Stimulated activated CD8-positive, alpha-beta memory T cell treated with anti-CD3 and anti-CD28 coated beads, Interleukin-15, amount 100 ng/mL, for 48 hours (primary cell): Measurements from ENCODE around the gene TIE1.

ENCODE experiments used
- DNase-seq, 2 donors: peaks; one replicate each; pipeline ENCODE4 v3.0.0-alpha.2; 2020; ENCODE audit warnings: low read depth in 2 of 2

The TIE1 gene

DNA sequence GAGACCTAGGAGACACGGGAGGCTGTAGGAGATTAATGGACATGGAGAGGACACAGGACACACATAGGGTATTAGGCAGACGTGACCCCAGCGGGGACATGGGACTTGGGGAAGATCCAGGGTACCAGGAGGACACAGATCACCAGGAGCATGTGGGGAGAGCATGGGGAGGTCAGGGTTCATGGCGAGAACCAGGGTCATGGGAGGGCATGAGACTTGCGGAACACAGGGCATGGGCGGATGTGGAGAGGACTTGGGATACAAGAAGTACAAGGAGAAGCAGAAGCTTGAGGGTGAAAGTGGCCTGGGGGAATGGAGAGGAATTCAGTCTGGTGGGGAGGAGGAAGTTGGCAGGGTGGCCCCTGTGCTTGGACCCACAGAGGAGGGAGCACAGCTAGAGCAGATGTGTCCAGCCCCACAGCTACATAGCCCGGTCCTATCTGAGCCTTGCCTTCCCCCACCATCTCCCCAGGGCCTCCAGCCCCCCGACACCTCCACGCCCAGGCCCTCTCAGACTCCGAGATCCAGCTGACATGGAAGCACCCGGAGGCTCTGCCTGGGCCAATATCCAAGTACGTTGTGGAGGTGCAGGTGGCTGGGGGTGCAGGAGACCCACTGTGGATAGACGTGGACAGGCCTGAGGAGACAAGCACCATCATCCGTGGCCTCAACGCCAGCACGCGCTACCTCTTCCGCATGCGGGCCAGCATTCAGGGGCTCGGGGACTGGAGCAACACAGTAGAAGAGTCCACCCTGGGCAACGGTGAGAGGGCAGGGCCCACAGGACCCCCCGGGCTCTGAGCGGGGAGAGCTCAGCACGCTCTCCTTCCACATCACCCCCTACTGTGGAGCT, 12.1 kb downstream of the TIE1 start:
- no peak for DNase-seq

DNA sequence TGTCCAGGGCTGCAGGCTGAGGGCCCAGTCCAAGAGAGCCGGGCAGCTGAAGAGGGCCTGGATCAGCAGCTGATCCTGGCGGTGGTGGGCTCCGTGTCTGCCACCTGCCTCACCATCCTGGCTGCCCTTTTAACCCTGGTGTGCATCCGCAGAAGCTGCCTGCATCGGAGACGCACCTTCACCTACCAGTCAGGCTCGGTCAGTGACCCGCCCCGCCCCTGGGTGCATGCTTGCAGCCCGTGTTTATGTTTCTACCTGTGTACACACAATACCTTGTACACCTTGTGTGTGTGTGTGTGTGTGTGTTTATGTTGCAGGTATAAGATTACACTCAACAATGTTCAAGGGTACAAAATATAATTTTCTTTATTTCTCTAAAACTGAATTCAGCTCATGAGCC, 13.0 kb downstream of the TIE1 start:
- DNase-seq: no peak

DNA sequence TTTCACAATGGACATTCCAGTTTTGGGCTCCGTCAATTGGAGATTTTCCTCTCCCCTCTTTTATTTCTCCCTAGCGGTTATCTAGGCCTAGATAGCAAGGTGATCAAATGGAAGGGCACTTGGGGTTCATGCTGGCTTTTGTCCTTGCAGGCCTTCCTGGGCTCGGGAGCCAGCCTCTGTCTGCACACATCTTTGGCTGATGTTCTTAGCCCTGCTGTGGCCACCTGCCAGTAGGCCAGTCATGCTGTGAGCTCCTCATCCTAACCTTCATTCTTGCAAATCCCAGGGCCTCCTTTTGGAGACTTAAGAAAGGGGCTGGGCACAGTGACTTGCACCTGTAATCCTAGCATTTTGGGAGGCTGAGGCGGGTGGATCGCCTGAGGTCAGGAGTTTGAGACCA, 13.5 kb downstream of the TIE1 start:
- no peak for DNase-seq

DNA sequence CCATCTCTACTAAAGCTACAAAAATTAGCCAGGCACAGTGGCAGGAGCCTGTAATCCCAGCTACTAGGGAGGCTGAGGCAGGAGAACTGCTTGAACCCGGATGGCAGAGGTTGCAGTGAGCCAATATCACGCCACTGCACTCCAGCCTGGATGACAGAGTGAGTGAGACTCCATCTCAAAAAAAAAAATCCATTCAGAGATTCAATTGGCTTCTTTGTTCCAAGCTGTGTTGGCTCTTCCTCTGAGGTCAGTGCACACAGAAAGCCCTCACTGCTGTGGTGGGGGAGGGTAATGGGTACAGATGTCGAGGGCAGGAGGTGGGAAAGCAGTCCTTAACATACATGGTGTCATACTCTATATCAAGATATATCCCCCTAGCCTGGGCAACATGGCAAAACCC, 14.7 kb downstream of the TIE1 start:
- DNase-seq: no peak

DNA sequence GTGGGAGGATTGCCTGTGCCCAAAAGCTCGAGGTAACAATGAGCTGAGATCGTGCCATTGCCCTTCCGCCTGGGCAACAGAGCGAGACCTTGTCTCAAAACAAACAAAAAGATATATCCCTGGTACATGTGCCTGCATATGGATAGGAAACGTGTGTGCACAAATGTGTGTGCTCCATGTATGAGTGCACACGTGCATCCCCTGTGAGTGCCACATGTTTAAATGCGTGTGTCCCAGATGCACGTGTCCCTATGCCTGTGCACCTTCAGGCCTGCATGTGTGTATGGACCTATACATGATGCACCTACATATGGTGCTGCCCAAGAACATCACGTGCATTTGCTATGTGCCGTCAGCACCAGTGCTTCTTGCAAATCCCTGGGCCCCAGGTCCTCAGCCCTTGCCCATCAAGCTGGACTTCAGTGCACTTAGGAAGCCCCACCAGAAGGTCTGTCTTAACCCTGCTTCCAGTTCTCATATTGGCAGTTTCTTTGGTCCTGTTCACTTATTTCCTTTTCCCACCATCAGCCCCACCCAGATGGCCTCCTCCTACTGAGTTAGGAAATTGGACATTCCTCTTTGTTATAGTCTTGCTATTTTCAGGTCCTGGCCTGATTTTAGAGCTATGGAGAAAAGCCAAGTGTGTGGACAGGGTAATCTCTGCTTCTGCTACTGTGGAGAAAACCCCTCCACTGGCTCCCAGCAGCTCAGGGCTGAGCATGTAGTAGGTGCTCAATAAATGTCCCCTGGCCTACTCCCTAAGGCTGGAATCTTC, 15.4 kb downstream of the TIE1 start:
- no peak for DNase-seq

DNA sequence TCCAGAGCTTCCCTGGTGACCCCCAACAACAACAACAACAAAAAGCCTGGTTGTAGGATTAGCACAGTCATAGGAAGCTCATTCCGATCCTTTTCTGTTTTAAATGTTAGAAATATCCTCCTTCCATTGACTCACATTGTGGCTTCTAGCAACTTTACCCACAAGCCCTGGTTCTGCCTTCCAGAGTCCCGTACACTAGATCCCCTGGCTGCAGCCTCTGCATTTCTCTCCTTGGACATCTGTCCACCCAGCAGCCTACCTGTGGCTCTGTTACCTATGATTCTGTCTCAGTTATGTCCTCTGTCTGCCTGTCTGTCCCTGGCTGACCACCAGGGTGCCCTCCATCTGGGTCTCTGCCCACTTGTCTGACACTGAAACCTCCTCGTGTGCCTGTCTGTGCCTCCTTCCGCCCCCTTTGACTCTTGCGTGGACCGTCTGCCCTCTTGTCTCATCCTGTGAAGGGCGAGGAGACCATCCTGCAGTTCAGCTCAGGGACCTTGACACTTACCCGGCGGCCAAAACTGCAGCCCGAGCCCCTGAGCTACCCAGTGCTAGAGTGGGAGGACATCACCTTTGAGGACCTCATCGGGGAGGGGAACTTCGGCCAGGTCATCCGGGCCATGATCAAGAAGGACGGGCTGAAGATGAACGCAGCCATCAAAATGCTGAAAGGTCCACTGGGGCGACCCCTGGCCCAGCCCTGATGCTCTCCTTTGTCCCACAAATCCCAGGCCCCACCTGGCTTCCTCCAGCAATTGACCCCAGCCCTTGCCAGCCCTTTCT, 16.1 kb downstream of the TIE1 start:
- no peak for DNase-seq

DNA sequence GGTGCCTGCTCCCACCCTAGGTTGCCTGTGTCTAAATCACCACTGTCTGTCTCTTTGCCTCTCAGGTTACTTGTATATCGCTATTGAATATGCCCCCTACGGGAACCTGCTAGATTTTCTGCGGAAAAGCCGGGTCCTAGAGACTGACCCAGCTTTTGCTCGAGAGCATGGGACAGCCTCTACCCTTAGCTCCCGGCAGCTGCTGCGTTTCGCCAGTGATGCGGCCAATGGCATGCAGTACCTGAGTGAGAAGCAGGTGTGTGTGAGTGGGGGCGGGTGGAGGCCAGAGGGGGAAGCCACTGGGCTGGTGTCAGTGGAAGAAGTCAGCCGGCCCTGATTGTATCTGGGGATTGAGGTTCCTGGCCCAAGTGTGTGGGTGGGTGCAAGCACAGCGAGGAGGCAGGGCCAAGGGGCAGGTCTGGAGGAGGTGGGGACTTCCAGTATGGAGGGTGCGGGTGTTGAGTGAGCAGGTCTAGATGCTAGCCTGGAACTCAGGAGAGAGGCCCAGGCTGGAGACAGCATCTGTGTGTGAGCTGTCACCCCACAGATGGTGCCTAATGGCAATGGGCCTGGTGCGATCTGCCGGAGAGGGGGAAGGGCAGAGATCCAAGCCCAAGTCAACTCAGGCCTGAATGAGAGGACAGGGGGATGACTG, 17.2 kb downstream of the TIE1 start:
- DNase-seq: no peak

DNA sequence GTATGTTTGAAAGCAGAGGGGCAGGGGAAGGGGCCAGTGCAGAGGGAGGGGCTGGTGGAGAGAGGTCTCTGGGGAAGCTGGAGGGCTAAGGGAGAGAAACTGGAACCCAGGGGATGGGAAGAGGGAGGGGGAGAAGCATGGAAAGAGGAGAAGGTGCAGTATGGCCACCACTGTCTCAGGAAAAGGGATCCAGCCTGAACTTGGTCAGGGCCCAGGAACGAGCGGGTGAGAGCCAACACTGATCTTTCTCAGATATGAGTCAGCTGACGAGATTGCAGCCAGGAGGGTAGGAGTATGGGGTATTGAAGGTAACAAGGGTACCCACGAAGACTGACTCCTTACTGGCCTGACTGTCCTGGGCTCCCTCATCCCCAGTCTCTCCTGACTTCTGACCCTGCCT, 18.0 kb downstream of the TIE1 start:
- no peak for DNase-seq

DNA sequence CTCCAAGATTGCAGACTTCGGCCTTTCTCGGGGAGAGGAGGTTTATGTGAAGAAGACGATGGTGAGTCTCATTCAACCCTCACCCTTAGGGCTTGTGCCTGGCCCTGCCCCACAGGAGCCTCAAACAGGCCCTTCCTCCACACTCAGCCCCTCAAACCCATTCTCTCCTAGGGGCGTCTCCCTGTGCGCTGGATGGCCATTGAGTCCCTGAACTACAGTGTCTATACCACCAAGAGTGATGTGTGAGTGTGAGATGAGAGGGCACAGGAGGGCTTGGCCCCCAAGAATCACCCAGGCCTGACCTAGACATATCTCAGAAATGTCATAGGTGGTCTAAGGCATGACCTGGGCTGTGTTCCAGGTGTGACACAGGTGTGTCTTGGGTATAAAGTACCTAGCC, 18.5 kb downstream of the TIE1 start:
- DNase-seq: no peak

DNA sequence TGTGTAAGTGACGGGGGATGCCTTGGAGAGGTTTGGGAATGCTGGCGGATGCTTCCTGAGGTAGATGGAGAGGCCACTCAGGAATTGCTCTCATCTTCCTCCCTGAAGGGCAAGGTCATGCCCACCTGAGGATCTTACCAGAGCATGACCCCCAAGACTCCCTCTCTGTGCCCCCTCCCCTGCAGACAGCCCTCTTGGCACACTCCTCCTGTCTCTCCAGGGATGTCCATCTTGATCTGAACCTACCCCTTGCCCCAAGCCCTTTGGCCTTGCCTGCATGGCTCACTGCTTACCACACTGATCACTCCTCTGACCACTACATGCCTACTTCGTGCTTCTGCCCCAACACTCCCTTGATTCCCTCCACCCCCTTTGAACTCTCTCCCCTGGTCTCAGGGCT, 19.0 kb downstream of the TIE1 start:
- no peak for DNase-seq

DNA sequence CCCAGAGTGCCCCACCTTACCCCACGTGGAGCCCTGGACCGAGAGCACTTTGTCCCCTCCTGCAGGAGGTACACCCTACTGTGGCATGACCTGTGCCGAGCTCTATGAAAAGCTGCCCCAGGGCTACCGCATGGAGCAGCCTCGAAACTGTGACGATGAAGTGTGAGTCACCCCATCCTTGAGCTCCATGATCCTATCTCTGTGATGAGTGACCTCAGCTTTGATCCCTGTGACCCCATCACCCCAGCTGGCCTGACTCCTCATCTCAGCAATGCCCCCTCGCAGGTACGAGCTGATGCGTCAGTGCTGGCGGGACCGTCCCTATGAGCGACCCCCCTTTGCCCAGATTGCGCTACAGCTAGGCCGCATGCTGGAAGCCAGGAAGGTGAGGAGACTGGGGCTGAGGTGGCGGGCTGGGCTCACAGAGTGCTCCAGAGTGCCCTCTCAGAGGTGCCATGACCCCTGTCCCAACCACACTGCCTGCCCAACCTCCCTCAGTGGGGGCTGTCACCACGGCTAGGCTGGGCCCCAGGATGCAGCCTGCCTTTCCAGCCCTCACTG, 20.6 kb downstream of the TIE1 start:
- DNase-seq: no peak

DNA sequence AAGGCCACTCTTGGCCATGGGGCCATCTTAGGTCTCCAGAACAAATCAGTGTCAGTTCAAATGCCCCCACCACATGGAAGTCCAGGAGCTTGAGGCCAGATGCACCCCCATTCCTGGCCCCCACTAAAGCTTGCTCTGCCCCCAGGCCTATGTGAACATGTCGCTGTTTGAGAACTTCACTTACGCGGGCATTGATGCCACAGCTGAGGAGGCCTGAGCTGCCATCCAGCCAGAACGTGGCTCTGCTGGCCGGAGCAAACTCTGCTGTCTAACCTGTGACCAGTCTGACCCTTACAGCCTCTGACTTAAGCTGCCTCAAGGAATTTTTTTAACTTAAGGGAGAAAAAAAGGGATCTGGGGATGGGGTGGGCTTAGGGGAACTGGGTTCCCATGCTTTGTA, 21.7 kb downstream of the TIE1 start:
- no peak for DNase-seq

DNA sequence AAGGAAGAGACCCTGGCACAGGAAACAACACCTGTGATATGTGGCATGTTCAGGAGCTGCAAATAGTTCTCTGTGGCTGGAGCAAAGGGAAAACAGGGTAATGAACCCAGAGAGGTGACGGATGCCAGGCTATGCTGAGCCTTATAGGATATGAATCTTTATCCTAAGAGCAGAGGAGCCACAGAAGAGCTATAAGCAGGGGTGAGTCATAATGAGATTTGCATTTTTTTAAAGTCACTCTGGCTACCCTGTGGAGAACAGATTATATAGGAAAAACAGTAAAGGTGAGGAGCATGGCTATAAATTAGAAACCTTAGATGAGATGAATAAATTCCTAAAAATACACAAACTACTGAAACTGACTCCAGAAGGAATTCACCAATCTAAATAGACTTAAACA, 24.0 kb downstream of the TIE1 start:
- no peak for DNase-seq

DNA sequence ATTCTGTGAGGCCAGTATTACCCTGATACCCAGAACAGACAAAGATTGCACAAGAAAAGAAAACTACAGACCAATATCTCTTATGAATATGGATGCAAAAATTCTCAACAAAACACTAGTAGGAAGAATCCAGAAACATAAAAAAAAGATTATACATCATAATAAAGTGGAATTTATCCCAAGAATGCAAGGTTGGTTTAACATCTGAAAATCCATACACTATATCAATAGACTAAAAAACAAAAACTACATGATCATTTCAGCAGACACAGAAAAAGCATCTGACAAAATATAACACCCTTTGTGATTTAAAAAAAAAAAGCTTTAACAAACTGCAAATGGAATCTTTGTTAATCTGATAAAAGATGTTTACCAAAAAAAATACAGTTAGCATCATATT, 24.6 kb downstream of the TIE1 start:
- no peak for DNase-seq

DNA sequence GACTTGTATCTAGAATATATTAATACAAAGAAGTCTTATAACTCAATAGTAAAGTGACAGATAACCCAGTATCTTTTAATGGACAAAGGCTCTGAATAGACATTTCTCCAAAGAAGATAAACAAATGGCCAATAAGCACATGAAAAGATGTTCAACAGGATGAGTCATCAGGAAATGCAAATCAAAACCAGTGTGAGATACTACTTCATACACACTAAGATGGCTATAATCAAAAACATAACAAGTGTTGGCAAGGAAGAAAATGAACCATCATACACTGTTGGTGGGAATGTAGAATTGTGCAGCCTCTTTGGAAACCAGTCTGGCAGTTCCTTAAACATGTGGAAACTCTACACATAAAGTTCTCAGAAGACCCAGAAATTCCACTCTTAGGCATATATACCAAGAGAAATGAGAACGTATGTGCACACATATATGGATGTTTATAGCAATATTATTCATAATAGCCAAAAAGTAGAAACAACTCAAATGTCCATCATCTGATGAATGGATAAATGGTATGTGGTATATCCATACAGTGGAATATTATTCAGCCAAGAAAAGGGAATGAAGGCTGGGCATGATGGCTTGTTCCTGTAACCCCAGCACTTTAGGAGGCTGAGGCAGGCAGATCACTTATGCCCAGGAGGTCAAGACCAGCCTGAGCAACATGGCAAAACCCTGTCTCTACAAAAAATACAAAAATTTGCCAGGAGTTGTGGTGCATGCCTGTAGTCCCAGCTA, 26.9 kb downstream of the TIE1 start:
- DNase-seq: no peak

DNA sequence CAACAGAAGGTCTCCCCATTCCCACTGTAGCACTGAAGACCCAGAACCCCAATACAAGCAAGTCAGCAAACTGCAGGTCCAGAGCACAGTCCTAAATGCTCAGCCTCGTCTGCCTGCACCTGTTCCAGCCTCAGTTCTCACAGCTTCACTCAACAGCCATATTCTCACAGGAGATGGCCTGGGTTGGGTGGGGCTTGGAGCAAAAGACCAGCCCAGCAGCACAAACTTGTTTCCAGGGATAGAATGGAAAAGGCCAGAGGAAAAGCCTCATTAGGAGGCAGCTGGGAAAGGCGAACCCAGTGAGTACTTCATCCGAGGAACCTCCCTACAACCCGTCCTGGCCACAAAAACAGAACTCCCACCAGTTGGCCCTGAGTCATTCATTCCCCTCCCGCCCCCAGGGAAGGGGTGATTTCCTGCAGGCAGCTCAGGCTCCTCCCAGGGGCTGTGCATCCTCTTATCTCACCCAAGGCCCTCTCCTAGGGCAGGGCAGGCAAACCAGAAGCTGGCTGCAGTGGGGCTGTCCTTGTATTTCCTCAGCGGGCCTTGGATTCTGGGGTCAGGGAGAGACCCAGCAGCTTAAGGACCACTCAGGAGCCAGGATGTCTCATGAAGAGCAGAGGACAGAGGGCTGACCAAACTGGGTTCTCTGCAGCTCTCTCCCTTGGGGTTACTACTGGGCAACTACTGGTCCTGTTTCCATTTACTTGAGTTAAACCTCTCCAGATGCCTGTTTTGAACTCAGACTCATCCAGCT, 29.4 kb downstream of the TIE1 start:
- DNase-seq: peak; percentile 63 to 67

DNA sequence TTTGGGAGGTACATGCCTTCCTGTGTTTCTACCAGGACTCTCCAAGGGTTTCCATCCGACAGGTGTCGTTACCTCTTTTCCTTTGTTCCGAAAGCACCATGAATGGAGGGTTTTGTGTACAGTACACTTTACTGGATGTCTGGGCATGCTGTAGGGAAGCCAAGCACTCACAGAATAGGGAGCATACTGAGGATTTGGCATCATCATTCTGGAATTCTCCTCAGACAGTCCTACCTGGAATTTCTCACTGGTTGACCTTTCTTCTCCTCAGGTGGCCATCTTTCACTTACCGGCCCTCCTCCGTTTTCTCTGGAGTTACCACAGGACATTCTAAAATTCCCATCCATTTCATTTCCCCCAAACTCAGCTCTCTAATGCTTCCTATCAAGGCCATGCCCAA, 30.9 kb downstream of the TIE1 start:
- DNase-seq: no peak

DNA sequence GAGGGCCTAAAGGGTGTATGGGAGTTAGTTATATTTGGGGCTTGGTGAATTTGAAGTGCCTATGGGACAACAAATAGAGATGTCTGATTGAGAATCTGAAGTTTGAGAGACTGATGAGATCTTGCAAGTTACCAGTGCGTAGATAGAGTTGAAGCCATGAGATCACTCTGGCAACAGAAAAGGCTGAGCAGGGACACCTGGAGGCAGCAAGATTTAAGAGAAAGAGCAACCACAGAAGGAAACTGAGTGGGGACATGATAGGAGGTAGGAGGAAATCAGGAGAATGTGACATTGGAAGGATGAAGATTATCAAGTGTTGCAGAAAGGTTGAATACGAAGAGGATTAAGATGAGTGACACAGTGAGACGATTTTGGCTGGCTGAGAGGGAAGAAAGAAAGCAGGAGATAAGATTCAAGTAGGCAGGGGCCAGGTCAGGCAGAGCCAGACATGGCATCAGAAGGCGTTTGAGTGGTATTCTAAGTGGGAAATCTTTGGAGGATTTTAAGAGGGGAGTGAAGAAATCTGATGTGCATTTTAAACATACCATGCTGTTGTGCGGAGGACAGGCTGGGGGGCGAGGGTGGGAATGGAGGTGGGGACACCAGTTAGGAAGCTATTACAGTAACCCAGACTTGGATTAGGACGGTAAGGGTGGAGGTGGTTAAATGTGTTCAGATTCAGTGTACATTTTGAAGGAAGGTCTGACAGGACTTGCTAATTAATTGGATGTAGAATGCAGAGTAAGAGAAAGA, 33.8 kb downstream of the TIE1 start:
- DNase-seq: no peak

DNA sequence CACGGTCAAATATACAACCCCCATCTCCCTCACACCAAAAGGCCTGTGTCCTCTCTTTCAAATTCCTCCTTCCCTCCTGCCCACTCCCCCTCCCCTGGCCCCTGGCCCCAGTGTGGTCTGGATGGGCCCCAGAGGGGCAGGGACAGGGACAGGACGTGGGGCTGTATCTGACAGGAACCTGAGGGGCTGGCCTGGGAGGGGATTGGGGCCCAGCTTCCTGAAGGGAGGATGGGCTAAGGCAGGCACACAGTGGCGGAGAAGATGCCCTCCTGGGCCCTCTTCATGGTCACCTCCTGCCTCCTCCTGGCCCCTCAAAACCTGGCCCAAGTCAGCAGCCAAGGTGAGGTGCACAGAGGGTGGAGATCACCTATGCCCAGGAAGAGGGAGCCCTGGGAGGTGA, 36.8 kb downstream of the TIE1 start, which contains the start of gene MPL:
TSS of gene MPL (plus strand) at position 231 of the 400 bp plus-strand sequence. CDS start at position 262, 31 bp downstream.
- DNase-seq: no peak
